ENCODE measurements around the gene MYO5B.
A peak's percentile ranks its signal among the peaks of the same experiment; 100 is the strongest.
"Not testable (repeated sequence)": the region's sequence is repeated elsewhere in the genome, so short reads cannot be mapped to it uniquely, and the experiment has no call there.

Gene MYO5B

DNA sequence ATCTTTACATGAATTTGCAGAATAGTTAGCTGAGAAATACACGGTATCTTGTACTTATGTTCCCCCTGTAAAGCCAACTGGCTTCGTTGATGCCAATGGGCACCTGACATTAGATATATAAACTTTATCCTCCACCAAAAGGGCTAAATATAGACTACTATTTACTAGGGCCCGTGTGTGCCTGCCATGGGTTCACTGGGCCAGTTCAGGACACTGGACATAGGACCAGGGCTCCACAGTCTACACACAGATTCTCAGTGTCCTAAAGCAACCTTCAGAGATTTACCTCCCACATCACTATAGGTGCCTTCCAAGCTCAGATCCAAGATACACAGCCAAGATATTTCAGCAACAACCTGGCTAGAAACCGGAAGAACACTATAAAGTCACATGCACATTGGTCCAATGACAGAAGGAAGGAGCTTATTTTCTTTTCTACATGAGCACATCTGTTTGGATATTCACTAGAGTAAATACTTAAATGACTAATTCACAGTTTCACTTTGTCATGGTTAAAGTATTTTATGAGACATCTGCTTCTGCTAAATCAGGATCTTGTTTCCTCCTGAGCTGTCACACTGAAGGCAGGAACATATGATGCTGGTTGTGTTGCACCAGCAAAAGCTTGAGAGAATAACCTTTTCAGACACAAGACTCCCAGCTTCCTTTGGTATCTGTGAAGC is 95.1 kb downstream of the MYO5B start:
- no peak for DNase-seq (ENCODE audit: low spot score)

GRCh38 chr18:50097702-50098101 is 97.2 kb downstream of the MYO5B start:
- DNase-seq (ENCODE audit: low spot score): no peak

- DNase-seq (ENCODE audit: low spot score): no peak
Observed at GRCh38 chr18:50096766-50097435, 98.0 kb downstream of the MYO5B start.

- not testable (repeated sequence) for DNase-seq (ENCODE audit: low spot score)
Observed at GRCh38 chr18:50094786-50095185, 100.2 kb downstream of the MYO5B start.

DNA sequence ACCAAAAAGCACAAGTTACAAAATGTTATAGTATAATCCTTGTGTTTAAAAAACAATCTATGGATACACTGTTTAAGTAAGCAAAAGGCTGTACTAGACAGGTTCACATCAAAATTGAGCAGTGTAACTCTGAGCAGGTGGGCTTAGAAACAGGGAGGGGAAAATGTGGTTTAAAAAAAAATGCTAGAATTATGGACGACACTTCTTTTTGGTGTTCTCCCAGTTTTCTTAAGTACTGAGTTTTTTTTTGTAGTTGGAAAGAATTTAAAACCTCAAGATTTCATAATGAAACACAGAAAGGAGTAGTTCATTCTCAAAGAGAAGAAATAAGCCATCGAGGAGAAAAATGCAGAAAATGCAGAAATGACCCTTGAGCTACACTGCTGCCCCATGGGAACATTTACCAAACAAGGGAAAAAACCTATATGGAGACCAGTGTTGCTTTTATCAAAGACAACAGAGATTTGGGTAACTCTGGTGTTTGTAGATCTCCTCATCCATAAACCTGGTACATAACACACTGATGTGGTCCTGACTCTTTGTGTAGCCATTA is 100.7 kb downstream of the MYO5B start:
- no peak for DNase-seq (ENCODE audit: low spot score)

- DNase-seq (ENCODE audit: low spot score): no peak
Observed at GRCh38 chr18:50093366-50094064, 101.4 kb downstream of the MYO5B start.

DNA sequence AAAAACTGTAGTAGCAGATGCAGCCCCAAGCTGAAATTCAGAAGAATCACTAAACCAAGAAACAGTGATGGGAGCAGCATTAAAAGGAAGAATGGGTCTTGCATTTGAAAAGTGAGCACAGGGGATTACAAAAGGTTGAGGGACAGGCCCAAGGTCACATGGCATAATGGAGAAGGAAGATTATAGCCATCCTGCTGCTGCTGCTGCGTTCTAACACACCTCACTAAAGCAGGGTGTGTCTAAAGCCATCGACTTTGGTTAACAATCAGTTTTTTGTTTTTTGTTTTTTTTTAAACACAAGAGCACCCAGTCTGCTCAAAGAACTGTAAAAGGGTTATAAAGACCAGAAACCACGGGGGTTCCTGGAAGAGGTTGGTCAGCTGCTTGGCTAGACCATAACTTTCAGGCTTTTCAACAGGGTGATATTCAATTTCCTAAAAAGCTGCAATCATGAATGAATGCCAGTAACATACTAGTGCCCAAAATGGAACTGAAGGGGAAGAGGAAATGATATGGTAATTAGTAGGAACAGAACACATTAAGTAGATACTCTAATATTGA is 102.6 kb downstream of the MYO5B start:
- no peak for DNase-seq (ENCODE audit: low spot score)

DNA sequence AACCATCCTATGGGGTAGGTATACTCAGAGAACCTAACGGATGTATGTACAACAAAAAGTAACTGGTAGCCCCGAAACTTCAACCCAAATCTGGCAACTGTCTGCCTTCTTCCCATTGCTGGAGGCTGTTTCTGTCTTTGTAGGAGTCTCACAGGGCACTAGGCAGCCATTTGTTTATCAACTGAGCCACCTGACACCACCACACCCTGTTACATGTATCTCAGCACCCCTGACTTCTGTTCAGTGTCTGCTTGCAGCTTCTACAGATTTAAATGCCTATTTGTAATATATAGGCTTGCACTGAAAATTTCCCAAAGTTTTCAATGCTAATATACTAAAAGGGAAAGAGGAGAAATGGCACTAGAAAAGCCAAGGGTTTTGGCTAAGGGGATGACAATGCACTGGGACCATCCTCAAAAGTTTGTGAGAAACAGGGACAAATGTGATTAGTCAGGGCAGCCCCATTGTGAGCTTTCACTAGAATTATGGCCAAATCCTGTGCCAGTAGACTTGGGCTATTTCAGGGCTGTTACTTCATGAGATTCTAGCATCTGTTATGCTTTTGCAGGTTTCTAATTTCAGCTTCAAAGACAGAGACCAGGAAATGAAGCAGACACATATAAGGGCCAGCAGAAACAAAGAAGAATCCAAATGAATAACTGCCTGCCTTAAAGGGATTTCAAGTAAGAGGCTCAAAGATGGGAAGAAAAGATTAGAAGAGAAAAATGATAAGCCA is 103.3 kb downstream of the MYO5B start:
- no peak for DNase-seq (ENCODE audit: low spot score)

DNA sequence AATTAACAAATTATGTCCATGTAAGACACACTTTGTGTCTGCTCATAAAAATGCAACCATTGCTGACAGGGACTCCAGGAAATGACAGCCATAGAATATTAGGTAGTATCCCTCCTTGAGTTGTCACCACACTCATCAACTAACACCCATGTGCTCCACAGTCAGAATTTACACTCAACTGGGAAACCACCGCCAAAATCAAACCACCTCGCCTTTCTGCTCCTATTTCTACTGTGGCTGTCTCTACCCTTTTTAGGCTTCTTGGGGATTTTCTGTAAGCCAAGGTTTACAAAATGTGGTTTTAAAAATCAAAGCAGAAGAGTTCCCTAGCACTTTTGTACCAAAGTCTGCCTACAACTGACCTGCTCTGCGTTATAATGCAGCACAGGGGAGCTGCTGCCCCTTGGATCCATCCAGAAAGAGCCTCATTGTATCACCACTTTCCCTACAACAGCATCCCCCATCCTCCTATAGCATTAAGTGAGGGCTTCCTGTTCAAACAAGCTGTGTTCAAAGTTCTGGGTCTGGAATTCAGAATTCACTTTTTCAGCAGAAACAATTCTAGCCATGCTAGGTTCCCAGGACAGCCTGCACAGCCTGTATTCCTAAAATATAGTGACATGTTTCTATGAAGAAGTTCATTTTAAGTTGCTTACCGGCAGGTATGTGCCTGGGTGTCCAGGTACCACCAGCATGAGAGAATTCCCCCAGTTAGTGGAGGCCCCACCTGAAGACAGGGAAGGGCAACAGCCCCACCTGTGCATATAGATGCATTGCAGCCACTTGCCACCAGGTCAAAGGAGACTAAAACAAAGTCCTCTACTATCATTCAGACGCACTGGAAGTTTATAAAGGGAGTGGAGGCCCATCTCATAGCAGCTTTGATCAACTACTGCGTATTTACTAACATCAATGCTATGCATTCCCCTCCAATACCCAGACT is 104.3 kb downstream of the MYO5B start:
- DNase-seq (ENCODE audit: low spot score): no peak

GRCh38 chr18:50089702-50090101 is 105.2 kb downstream of the MYO5B start:
- no peak for DNase-seq (ENCODE audit: low spot score)

GRCh38 chr18:50083708-50084107 is 111.2 kb downstream of the MYO5B start:
- no peak for DNase-seq (ENCODE audit: low spot score)

DNA sequence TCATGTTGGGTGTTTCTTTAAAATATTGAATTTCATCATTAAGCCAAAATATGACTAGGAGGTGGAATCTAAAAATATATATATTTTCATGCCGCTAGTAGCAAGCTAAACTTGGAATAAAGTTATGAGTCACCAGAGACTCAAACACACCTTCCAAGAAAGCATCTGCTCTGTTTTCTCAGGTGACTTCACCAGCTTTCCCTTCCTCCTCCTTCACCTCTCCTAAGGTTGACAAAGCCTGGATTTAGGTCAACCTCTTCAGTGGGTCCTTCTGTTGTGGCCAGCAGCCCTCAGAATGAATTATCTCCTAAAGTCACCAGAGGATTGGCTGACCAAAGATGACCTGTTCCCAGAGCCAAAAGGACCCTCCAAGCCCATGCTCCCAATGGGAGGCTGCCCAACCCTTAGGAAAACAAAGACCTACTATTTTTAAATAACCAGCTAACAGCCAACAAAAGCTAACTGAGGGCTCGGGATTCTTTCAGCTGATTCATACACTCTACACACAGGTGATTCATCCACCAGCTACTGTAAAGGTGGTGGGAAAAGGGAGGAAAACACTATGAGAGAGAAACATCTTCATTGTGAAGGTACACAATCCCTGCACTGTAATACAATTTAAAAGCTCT is 113.9 kb downstream of the MYO5B start:
- DNase-seq (ENCODE audit: low spot score): no peak

DNA sequence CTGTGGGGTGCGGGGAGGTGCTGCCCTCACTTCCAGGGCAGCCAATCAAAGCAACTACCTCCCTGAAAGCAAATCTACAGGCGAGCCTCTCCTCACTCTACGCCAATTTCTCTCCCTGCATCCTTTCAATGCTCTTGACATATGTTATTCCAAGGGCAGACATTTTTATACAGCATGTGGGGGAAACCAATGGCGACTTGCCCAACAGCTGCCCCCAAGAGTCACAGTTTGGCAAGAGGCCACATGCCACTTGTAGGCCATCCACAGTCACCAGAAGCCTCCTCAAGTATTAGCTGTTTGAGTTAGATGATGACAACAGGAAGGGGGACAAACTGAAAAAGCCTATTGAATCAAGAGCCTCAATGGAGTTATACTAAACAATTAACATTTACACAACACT is 114.6 kb downstream of the MYO5B start:
- DNase-seq (ENCODE audit: low spot score): peak; percentile 5

GRCh38 chr18:50079571-50080295 is 115.2 kb downstream of the MYO5B start:
- DNase-seq (ENCODE audit: low spot score): peak; percentile 64

DNA sequence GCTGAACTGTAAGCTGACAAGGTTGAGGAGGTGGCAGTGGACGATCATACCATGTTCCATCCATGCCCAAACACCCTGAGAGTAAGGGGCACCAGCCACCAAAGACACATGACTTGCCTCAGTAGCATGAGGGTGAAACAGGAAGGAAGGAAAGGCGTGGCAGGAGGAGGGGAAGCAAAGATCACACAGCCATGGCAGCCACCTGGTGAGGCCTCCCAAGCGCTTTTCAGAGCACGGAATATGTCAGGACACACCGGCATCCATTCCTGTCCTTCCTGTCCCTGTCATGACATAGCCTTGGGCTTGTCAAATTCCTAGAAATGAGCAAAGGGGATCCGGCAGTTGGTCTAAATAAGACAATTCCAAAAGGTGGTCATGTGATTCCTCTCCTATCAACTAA is 118.7 kb downstream of the MYO5B start:
- no peak for DNase-seq (ENCODE audit: low spot score)

DNA sequence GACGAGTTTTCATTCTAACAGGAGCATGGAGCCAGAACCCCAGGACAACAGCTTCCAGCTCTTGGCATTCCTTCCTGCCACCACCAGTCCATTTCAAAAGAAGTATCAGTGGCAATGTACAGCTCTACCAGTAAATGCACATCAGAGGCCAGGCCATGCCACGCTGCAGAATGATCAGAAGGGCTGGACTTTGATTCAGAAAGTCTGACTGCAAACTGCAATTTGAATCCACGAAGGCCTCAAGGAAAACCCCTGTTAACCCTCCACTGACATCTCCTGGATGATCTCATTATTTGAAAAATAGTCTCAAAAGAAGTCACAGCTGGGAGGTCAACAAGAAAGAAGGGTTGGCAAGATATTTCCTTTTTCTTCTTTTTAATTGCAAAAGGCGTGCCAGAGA is 119.2 kb downstream of the MYO5B start:
- DNase-seq (ENCODE audit: low spot score): no peak

DNA sequence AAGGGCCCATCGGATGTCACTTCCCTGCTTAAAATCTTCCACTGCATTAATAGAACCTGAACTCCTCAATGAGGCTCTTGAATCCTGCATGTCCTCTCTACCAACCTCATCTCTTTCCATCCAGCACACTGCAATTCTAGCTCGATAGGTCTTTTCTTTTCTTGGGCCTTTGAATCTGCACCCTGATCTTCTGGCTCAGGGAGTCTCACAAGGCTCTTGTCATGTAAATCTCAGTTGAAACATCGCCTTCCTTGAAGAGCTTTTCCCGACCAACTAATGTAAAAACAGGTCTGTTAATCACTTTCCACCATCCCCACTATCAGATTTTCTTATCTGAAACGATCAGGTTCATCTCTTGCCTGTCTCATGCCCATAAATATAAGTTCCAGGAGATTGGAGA is 120.5 kb downstream of the MYO5B start:
- no peak for DNase-seq (ENCODE audit: low spot score)

DNA sequence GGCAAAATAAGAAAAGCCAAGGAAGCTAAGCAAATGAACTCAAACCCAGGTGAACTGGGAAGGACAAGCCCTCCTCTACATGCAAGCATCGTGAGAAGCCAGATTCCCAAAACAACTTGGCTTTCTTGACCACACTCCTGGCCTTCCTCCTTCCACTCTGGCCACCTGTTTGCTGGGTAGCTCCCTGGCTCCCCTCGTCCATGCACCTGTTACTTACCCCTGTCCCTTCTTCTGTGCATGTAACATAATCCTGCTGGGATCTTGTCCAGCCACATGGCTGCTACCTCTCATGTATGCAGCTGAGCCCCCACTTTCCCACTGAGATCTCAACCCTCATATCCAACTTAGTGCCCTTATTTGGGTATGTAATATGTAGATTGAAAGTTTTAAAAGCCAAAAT is 121.6 kb downstream of the MYO5B start:
- no peak for DNase-seq (ENCODE audit: low spot score)

- DNase-seq (ENCODE audit: low spot score): no peak
Observed at GRCh38 chr18:50072146-50072545, 122.8 kb downstream of the MYO5B start.

GRCh38 chr18:50071397-50071796 is 123.5 kb downstream of the MYO5B start:
- no peak for DNase-seq (ENCODE audit: low spot score)
